Stimulated activated CD4-positive, alpha-beta T cell treated with anti-CD3 and anti-CD28 coated beads, Interleukin-1b, Interleukin-23, amount 100 ng/mL, for 24 hours (primary cell): Measurements from ENCODE around the gene SP110.
"Not testable (repeated sequence)": the region's sequence is repeated elsewhere in the genome, so short reads cannot be mapped to it uniquely, and the experiment has no call there.

Experiments
- DNase-seq, 4 experiments: peaks; one replicate each; pipeline ENCODE4 v3.0.0-alpha.2; 2020; ENCODE audit warnings: low read depth in 4 of 4, low spot score in 1 of 4

Gene SP110

DNA sequence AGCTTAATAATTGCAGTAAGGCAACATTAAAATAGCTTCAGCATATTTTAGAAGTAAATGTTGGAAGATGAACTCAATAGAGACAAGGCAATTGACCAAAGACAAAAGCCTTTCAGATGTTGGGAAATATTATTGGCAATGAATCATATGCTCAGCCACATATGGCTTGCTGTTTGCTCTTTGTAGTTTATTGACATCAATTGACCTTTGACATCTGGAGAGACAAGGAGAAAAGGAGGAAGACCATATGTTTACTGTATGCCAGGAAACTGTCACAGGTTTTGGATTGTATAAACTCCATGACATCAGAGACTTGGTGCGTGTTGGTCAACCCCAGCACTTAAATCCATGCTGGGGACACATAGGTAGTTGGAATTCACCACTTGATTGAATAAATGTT lies 90.4 kb downstream of the SP110 start:
- no peak for DNase-seq

DNA sequence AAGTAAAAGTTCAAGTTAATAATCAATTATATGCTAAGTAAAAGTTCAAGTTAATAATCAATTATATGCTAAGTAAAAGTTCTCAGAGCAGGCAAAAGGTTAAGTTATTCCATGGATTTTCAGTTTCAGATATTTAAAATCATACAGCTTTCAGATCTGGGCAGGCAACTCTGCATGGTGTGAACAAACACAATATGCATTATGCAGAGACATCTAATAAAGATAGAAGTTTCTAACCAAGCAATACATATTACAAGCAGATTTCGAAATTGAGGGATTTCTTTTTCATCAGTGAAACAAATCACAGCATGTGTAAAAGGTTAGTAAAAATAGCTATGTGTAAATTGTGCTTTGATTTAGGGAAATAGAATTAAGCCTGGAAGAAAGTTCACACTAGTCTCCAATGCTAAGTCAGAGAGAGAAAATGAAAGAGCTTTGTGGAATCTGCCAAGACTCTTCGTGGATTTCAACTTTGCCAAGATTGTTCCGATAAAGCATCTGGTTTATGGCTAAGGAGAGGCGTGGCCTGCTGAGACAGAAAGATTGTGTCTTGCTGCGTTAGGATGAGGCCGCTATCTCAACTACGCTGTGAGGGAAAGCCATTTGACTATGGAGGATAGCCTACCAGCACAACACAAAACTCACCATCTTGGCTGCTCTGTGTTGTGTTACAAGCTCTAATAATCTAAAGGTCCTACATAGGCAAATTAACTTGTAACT lies 91.0 kb downstream of the SP110 start:
- DNase-seq = no peak

DNA sequence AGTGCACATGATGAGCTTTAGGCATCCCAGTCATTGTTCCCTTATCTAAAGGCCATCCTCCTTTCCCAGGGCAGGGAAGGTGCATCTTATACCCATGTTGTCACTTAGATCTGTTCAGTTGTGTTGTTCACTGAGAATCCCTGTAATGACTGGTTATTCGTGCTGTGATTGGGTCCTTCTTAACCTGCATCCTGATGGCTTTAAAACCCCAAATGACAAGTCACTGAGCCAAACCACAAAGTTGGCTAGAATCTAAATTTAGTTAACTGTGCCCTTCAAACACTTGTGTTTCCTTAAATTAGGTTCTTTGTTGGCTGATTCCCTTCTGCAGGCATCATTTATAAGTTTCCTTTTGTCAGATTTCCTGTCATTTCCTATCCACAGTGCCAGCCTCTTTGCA lies 92.6 kb downstream of the SP110 start:
- DNase-seq = no peak

DNA sequence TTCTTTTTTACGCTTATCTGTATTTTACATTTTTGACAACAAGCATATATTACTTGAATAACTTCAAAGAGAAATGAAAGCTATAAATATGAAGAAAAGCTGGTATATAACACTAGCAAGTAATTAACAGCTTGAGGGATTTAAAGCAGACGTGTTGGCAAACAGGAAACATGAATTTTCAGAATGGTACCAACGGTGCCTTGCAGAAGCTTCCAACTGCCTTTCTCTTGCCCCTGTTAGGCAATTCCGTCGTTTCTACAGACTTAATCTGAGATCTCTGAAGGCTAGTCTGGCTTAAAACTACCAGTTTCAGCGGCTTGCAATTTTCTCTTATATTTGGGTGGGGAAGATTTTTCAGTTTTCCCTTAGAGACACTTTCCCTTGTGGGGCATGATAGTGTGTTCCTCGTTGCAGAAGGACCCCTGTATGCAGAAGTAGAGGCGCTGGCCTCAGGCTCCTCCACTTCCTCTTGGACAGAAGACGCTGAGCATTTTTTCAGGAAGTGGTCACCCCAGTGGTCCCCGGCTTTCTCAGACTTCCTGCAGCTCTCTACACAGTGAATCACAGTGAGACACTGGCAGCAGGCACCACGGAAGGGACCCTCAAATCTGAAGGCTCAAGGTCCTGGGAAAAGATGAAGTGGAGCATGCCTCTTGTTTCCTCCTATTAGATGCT lies 94.9 kb downstream of the SP110 start:
- DNase-seq = no peak

DNA sequence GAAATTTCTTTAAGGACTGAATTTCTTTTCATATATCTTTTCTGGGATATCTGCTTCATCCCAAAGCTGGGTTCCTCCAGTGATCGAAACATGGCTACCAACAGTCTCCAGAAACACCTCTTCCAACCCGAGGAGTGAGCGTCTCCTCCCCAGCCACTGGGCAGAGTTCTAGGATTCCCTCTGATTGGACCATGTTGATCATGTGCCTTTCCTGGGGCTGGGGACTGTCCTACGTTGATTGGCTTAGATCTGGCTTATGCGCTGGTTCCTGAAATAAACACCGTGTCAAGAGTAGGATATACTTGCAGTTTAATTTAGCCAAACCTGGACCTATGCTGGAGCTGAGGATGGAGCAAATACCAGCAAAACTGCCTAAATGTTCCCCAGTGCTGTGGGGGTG lies 95.5 kb downstream of the SP110 start:
- DNase-seq = no peak

DNA sequence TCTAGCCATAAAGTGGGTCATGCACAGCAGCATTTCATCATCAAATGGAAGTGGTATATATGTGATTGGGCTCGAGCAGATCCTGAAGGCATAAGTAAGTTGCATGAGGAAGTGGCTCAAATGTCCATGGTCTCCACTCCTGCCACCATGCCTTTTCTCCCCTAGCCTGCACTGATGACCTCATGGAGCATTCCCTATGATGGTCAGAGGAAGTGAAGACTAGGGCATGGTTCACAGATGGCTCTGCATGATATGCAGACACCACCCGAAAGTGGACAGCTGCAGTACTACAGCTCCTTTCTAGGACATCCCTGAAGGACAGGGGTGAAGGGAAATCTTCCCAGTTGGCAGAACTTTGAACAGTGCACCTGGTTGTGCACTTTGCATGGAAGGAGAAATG lies 99.4 kb downstream of the SP110 start:
- not testable (repeated sequence) for DNase-seq

DNA sequence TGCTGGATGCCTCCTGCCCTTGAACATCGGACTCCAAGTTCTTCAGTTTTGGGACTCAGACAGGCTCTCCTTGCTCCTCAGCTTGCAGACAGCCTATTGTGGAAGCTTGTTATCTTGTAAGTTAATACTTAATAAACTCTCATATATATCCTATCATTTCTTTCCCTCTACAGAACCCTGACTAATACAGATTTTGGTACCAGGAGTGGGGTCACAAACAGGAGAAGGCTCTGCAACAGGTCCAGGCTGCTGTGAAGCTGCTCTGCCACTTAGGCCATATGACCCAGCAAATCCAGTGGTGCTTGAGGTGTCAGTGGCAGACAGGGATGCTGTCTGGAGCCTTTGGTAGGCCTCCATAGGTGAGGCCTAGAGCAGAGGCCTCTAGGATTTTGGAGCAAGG lies 100.0 kb downstream of the SP110 start:
- DNase-seq = not testable (repeated sequence)
